Gastrocnemius medialis (tissue), 4 donors: Measurements from ENCODE around the gene PDE9A.

Experiments
- POLR2A ChIP-seq, 2 donors: fragments of 450-650 bp; IDR thresholded peaks; one replicate each; pipeline ENCODE4 v1.6.1; 2017; ENCODE audit warnings: antibody characterized with exemption in 2 of 2, mild to moderate bottlenecking in 2 of 2, moderate library complexity in 2 of 2
- TF ChIP-seq, protein P1 (sequence below), 5 experiments: fragments of 450-650 bp in 3 of 5; fragments of 200-600 bp in 2 of 5; sonication (generic) in 2 of 5; IDR thresholded peaks in 4 of 5; conservative IDR thresholded peaks in 1 of 5; 1 replicate in 4 of 5; 2 replicates in 1 of 5; pipeline ENCODE4 v1.5.1; 2016 to 2019; ENCODE audit warnings: antibody characterized with exemption in 5 of 5, mild to moderate bottlenecking in 3 of 5, moderate library complexity in 3 of 5

GRCh38 chr21:42685954-42686500 lies 32.6 kb downstream of the PDE9A start:
- TF ChIP-seq, protein P1, sequence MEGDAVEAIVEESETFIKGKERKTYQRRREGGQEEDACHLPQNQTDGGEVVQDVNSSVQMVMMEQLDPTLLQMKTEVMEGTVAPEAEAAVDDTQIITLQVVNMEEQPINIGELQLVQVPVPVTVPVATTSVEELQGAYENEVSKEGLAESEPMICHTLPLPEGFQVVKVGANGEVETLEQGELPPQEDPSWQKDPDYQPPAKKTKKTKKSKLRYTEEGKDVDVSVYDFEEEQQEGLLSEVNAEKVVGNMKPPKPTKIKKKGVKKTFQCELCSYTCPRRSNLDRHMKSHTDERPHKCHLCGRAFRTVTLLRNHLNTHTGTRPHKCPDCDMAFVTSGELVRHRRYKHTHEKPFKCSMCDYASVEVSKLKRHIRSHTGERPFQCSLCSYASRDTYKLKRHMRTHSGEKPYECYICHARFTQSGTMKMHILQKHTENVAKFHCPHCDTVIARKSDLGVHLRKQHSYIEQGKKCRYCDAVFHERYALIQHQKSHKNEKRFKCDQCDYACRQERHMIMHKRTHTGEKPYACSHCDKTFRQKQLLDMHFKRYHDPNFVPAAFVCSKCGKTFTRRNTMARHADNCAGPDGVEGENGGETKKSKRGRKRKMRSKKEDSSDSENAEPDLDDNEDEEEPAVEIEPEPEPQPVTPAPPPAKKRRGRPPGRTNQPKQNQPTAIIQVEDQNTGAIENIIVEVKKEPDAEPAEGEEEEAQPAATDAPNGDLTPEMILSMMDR (IDR thresholded peaks at IDR 0.05 in 4 of 5, conservative IDR thresholded peaks at IDR 0.05 in 1 of 5) = no peak
- TF ChIP-seq POLR2A (IDR thresholded peaks at IDR 0.05) = no peak
